Inflammatory macrophage (primary cell): ENCODE data around the gene HAGH.
"Not testable (repeated sequence)": the region's sequence is repeated elsewhere in the genome, so short reads cannot be mapped to it uniquely, and the experiment has no call there.

Source experiments
- DNase-seq, 2 donors: peaks; one replicate each; pipeline ENCODE4 v3.0.0-alpha.2; 2020 to 2022
- total RNA-seq, 18 experiments: gene quantifications; one replicate each; lab custom pipeline; 2026; ENCODE audit warnings: mixed read lengths in 6 of 18, inconsistent platforms in 2 of 18; lab: John Stamatoyannopoulos, UW

HAGH gene
- 25.4 to 80.2 (median 48.0) reads per million in 18 experiments for total RNA-seq

DNA sequence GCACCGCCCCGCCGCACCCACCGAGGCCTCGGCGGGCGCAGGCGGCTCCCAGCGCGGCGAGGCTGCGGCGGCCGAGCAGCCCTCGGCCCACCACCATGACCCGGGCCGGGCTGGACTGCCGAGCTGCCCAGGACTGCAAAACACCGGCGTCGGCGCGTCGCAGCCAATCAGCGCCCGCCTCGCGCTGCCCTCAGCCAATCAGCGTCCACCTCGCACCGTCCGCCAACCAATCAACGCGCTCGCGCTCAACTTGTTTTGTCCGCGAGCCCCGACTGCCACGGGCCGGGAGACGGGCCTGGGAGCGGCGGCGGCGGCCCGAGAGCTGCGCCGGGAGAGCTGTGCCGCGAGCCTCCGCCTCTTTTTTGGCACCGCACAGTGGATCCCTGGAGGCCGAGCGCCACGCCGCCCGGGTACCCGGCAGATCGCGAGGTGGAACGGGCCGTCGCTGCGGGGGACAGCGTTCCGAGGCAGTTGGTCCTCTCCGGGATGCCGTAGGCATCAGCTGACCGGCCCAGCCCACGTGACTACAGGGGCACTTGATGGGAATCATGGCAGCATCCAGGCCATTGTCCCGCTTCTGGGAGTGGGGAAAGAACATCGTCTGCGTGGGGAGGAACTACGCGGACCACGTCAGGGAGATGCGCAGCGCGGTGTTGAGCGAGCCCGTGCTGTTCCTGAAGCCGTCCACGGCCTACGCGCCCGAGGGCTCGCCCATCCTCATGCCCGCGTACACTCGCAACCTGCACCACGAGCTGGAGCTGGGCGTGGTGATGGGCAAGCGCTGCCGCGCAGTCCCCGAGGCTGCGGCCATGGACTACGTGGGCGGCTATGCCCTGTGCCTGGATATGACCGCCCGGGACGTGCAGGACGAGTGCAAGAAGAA is at the start of gene HAGH, which contains the start of gene FAHD1:
Gene HAGH, minus strand, starts transcription at position 135 of the 883 bp plus-strand sequence. Its CDS starts 38 bp downstream, at position 97.
Gene FAHD1, plus strand, starts transcription at position 516 of the 883 bp plus-strand sequence. Its CDS starts 33 bp downstream, at position 549.
- peak; percentile 96 for DNase-seq

DNA sequence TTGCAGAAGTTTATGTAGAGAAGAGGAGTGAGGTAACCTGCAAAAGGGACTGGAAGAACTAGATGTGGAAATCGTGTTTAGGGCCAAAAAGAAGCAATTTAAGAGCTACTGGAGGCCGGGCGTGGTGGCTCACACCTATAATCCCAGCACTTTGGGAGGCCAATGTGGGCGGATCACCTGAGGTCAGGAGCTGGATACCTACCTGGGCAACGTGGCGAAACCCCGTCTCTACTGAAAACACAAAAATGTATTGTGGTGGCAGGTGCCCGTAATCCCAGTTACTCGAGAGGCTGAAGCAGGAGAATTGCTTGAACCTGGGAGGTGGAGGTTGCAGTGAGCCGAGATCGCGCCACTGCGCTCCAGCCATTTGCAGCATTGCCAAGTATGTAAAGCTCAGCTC is 49.4 kb upstream of the HAGH start:
- DNase-seq: not testable (repeated sequence)

GRCh38 chr16:1874854-1875253 is 48.2 kb upstream of the HAGH start:
- no peak for DNase-seq

GRCh38 chr16:1871974-1872635 is 45.5 kb upstream of the HAGH start, which contains the start of gene MEIOB:
MEIOB (minus strand) TSS chr16:1872164; CDS start chr16:1868175, 3,989 bp downstream.
- DNase-seq: peak; percentile 53 to 67

- no peak for DNase-seq
Observed at GRCh38 chr16:1870365-1871082, 43.9 kb upstream of the HAGH start.

GRCh38 chr16:1865902-1866690 is 39.5 kb upstream of the HAGH start:
- no peak for DNase-seq

DNA sequence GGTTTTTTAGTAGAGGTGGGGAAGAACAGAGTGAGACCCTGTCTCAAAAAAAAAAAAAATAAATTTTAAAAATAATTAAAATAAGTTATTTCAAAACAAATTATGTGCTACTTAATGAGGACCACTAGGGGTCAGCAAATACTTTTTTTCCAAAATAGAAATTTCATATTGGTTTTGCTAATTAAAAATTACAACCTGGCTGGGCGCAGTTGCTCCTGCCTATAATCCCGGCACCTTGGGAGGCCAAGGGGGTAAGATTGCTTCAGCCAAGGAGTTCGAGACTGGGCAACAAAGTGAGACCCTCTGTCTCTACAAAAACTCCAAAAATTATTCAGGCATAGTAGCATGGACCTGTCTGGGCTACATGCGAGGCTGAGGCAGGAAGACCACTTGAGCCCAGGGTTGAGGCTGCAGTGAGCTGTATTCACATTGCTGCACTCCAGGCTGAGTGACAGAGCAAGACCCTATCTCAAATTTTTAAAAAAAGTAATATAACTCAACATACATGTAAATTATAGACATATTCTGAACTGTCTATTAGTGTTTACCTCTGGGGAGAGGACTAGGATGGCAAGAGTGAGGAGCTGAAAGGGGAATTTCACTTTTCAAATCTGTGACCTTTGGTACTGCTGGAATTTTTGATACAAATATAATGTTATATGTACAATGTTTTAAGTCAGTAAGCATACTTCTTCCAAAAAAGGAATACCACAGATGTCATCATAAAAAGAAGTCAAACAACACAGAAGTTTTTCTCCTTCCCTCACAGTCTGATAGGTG is 37.2 kb upstream of the HAGH start:
- DNase-seq: peak in 1 of 2 donors; percentile 52

GRCh38 chr16:1862394-1862793 is 35.8 kb upstream of the HAGH start:
- DNase-seq: no peak

- no peak for DNase-seq
Observed at GRCh38 chr16:1861730-1862129, 35.1 kb upstream of the HAGH start.

DNA sequence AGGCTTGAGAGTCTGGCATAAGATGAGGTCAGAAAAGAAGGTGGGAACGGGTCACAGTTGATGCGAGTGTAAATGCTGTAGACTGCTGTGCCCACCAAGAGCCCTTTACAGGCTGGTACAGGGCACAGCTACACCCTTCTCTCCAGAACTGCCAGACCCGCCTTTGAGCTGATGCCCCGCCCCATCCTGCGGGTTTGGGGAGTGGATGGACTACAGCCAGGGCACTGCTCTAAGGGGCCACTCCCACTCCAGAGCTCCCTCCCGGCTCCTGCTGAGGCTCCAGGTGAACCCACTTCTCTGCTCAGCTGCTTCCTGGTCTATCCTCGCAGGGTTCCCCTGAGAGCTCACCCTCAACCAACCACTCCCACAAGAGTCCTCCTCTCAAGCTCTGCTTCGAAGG is 33.0 kb upstream of the HAGH start:
- DNase-seq: no peak

GRCh38 chr16:1858189-1858865 is 31.7 kb upstream of the HAGH start:
- no peak for DNase-seq

DNA sequence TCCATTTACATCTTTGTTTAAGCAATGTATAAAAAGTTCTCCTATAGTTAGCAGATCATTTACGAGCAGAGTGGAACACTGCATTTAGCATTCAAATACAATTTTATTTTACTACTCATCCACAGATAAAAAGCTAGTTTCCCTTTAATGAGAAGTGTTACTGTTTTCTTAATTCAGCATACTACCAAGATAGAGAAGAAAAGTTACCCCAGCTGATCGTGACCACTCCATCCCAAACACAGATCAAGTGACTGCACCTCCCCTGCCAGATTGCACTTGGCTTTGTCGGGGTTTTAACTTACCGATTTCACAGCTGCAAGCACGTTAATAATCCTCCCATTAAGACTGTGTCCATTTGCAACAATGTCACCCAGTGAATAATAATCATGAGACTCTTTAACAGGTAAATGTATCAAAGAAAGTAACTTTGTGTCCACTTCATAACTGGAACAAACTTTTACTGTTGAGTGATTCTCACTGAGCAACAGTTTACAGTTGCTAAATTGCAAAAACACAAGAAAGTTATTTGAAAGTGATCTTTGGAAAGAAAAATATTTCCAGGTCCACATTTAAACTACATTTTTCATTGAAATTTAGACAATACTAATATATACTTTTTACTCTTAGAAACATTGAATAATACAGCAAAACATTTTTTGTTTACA is 30.9 kb upstream of the HAGH start:
- no peak for DNase-seq

GRCh38 chr16:1851793-1852192 is 25.2 kb upstream of the HAGH start:
- no peak for DNase-seq

GRCh38 chr16:1850981-1851380 is 24.4 kb upstream of the HAGH start:
- DNase-seq: no peak

GRCh38 chr16:1846416-1846815 is 19.8 kb upstream of the HAGH start:
- DNase-seq: no peak

GRCh38 chr16:1845985-1846384 is 19.4 kb upstream of the HAGH start:
- DNase-seq: no peak

DNA sequence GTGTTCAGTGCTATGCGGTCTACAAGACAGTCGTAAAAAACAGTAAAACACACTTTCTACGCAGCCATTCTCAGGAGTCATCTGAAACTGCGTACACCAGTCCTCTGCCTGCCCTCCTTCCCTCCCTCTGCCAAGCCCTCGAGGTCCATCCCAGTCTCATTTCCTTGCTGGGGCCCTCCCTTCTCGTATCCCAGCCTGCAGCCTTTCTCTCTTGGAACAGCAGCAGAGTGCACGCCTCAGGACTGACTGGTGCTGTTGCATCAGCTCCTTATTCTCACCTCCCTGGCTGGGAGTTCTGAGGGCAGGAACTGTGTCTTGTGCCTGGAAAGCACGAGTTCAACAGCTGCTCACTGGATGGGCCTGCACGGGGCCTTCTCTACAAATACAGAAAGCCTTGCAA is 12.9 kb upstream of the HAGH start:
- no peak for DNase-seq

DNA sequence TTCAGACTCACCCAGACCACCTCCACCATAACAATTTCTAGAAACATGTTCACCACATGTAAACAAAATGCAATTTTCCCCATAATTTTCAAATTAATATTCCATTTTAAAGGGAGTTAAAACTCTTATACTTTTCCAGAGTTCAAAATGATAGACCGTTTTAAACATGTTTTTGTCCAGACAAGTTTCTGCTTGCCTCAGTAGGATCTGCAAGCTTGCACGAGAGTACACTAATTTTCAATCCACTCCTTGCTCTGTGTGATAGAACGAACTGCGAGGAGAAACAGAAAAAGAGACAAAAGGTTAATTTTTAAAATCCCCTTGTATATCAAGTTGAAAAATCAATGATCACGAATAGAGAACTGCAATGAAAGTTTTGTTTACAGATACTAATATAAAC is 7.5 kb upstream of the HAGH start:
- DNase-seq: no peak

- no peak for DNase-seq
Observed at GRCh38 chr16:1832838-1833454, 6.3 kb upstream of the HAGH start.
